Panc1 (cell line): ENCODE measurements around the gene ATP11A. TPM values are rescaled to one million over a fixed set of nuclear protein-coding genes. Genes with fewer than 3 reads are reported as not detected.

Experiments
- ATAC-seq: fragments of 200-7000 bp; cut with Tn5 transposase; 2 replicates; pipeline ENCODE4 v1.9.1; 2020; ENCODE audit warnings: mild to moderate bottlenecking, moderate library complexity
- BruUV-seq: library from RNA; stranded (reverse); fragments of 400-500 nt; replicated peaks from 2 replicates; lab custom pipeline; 2021; lab: Mats Ljungman, UMichigan
- CTCF ChIA-PET: fragments of 300-600 bp; sonication (Branson Sonifier 250); formaldehyde crosslinking; loops from one replicate; lab custom pipeline; 2022; ENCODE audit warnings: antibody characterized with exemption; lab: Charles Lee
- POLR2A ChIA-PET: fragments of 300-600 bp; sonication (Branson Sonifier 250); formaldehyde crosslinking; loops from one replicate; lab custom pipeline; 2022; ENCODE audit warnings: antibody characterized with exemption; lab: Charles Lee
- DNase-seq: peaks from one replicate; pipeline ENCODE4 v3.0.0-alpha.2; 2010; ENCODE audit warnings: low read depth, low spot score
- H3K27ac ChIP-seq: 2 replicates; pipeline ENCODE4 v1.5.1; 2011; ENCODE audit warnings: mild to moderate bottlenecking, low read length, inconsistent platforms
- H3K27me3 ChIP-seq: fragments of 200-500 bp; sonication (Bioruptor generic); 2 replicates; pipeline ENCODE4 v1.6.0; 2014; ENCODE audit warnings: low read length, inconsistent platforms; ENCODE audit not compliant: control insufficient read depth, insufficient read depth
- H3K36me3 ChIP-seq: fragments of 200-500 bp; sonication (Bioruptor generic); 2 replicates; pipeline ENCODE4 v1.5.1; 2014; ENCODE audit warnings: inconsistent platforms, mild to moderate bottlenecking, low read length, moderate library complexity; ENCODE audit not compliant: control insufficient read depth, insufficient read depth
- H3K4me1 ChIP-seq: 2 replicates; pipeline ENCODE4 v1.5.1; 2011; ENCODE audit warnings: inconsistent platforms, mild to moderate bottlenecking, low read length, moderate library complexity; ENCODE audit not compliant: control insufficient read depth, insufficient read depth
- H3K4me3 ChIP-seq, 2 experiments: 2 replicates each; pipeline ENCODE4 v1.5.1; 2011 to 2012; ENCODE audit warnings: low read depth in 2 of 2, low read length in 2 of 2, mild to moderate bottlenecking in 2 of 2, inconsistent platforms in 1 of 2, moderate library complexity in 1 of 2
- H3K9me3 ChIP-seq: fragments of 200-500 bp; sonication (Bioruptor generic); 2 replicates; pipeline ENCODE4 v1.5.1; 2014; ENCODE audit warnings: low read depth, mild to moderate bottlenecking, inconsistent platforms, low read length, moderate library complexity; ENCODE audit not compliant: control insufficient read depth, insufficient read depth
- CTCF ChIP-seq: fragments of 450-650 bp; IDR thresholded peaks from 2 replicates; pipeline ENCODE4 v1.5.1; 2017; ENCODE audit warnings: mild to moderate bottlenecking
- POLR2AphosphoS5 ChIP-seq: IDR thresholded peaks from 2 replicates; pipeline ENCODE4 v1.6.1; 2012; ENCODE audit warnings: mild to moderate bottlenecking, low read depth, low read length, moderate library complexity
- REST ChIP-seq, 2 experiments: IDR thresholded peaks; 2 replicates each; pipeline ENCODE4 v1.6.1; 2011 to 2012; ENCODE audit warnings: low read depth in 2 of 2, control low read depth in 1 of 2, low read length in 1 of 2, mild to moderate bottlenecking in 1 of 2, moderate library complexity in 1 of 2; ENCODE audit not compliant: insufficient read depth in 1 of 2
- SIN3A ChIP-seq: IDR thresholded peaks from 2 replicates; pipeline ENCODE4 v1.6.1; 2012; ENCODE audit warnings: low read depth, mild to moderate bottlenecking, low read length, moderate library complexity, borderline replicate concordance; ENCODE audit not compliant: insufficient read depth
- TCF7L2 ChIP-seq: IDR thresholded peaks from 2 replicates; pipeline ENCODE4 v1.6.1; 2011; ENCODE audit warnings: mild to moderate bottlenecking, low read depth, low read length, inconsistent platforms
- in situ Hi-C: cut with HindIII; loops from 2 replicates; pipeline ENCODE4 v1.10.0; 2016; ENCODE audit warnings: low sequenced_read_pairs, low pct_unique_long_range_greater_than_20kb
- intact Hi-C: fragments of 100-400 bp; cut with micrococcal nuclease; formaldehyde crosslinking; loops from one replicate; pipeline ENCODE4 v1.10.0; 2022; ENCODE audit not compliant: unreplicated experiment
- total RNA-seq: library from RNA; stranded (reverse); gene quantifications from one replicate; pipeline ENCODE4 v1.2.1, GENCODE V29; 2021; ENCODE audit not compliant: unreplicated experiment

ATP11A gene
- total RNA-seq, 1 experiment from 2014 or later: 85.8 TPM

DNA sequence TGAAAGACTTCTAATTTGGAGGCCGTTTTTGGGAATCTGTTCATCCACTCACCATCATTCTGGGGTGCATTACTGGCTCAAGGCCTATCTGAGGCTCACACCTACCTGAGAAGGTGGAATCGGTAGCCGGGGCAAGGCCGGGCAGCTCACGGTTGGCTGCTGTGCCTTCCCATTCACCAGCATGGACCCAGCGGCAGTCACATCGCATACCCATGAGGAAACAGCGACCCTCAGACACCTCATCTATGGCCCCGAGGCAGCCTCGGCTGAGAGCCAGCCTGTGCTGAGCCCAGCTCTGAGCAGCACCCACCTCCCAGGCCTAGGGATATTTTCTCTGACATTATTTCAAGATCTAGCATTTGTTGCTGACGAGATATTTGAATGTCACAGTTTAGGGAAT lies 130.5 kb downstream of the ATP11A start:
- Histone ChIP-seq H3K36me3 (peaks cover 2% of the 10 kb centered on the region; the same call in 1 of the 2 replicates), H3K27me3 (no peaks in the 10 kb centered on the region), H3K4me1 (no peaks in the 10 kb centered on the region), H3K4me3 (no peak overlapping the region), H3K27ac (no peak overlapping the region), H3K9me3 (no peaks in the 10 kb centered on the region)
- no TSS peak for BruUV-seq
- intact Hi-C loops: no loop called here
- in situ Hi-C loops: no loop called here
- TF ChIP-seq CTCF: no peak
- no peak for TF ChIP-seq REST (IDR thresholded peaks at IDR 0.05; ENCODE audit: insufficient read depth in 1 of 2, low read depth in 2 of 2, low read length in 1 of 2)
- no peak for TF ChIP-seq TCF7L2
- TF ChIP-seq POLR2AphosphoS5: no peak
- TF ChIP-seq SIN3A: no peak
- no peak for ATAC-seq
- DNase-seq: no peak
- ChIA-PET POLR2A (no interaction called here), CTCF (no interaction called here)

DNA sequence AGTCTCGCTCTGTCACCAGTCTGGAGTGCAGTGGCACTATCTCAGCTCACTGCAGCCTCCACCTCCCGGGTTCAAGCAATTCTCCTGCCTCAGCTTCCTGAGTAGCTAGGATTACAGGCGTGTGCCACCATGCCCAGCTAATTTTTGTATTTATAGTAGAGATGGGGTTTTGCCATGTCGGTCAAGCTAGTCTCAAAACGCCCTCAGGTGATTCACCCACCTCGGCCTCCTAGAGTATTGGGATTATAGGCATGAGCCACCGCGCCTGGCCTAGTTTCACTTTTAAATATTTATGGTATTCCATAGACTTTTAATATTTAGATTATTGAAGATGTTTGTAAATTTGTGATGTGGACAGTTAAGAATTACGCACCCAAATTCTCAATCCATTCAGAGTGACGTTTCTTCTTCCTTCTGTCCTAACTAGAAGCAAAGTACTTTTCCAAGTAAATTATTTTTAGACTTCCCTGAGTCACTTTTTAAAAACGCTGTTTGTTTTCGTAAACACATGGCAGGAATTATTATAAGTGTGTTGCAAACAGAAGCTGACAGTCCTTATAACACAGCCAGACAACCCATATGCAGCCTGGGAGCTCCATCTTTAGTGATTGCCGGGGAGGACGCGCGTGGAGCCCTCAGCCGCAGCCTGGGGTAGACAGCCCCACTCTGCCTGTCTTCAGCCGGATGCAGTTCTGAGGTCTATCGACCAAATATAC lies 131.7 kb downstream of the ATP11A start:
- no peak for DNase-seq
- BruUV-seq: no TSS peak
- no peaks in the 10 kb centered on the region for H3K4me1 ChIP-seq
- H3K36me3 ChIP-seq: peaks cover 2% of the 10 kb centered on the region; the same call in 1 of the 2 replicates
- no peaks in the 10 kb centered on the region for H3K27me3 ChIP-seq
- no peak overlapping the region for H3K27ac ChIP-seq
- TF ChIP-seq CTCF (no peak), REST (IDR thresholded peaks at IDR 0.05; ENCODE audit: insufficient read depth in 1 of 2, low read depth in 2 of 2, low read length in 1 of 2) (no peak), TCF7L2 (no peak), POLR2AphosphoS5 (no peak), SIN3A (no peak)
- no peaks in the 10 kb centered on the region for H3K9me3 ChIP-seq
- intact Hi-C loops: no loop called here
- no peak for ATAC-seq
- in situ Hi-C loops: no loop called here
- ChIA-PET POLR2A (no interaction called here), CTCF (no interaction called here)
- H3K4me3 ChIP-seq: no peak overlapping the region
